Measurements from ENCODE around the gene BIRC3. TPM values are rescaled to one million over a fixed set of nuclear protein-coding genes. Genes with fewer than 3 reads are reported as not detected.

BIRC3 gene
- total RNA-seq, 1 experiment from 2014 or later: 65.4 TPM

DNA sequence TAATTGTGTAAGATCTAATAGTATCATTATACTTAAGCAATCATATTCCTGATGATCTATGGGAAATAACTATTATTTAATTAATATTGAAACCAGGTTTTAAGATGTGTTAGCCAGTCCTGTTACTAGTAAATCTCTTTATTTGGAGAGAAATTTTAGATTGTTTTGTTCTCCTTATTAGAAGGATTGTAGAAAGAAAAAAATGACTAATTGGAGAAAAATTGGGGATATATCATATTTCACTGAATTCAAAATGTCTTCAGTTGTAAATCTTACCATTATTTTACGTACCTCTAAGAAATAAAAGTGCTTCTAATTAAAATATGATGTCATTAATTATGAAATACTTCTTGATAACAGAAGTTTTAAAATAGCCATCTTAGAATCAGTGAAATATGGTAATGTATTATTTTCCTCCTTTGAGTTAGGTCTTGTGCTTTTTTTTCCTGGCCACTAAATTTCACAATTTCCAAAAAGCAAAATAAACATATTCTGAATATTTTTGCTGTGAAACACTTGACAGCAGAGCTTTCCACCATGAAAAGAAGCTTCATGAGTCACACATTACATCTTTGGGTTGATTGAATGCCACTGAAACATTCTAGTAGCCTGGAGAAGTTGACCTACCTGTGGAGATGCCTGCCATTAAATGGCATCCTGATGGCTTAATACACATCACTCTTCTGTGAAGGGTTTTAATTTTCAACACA is 6.4 kb downstream of the BIRC3 start:
- no peak overlapping the region for H3K4me3 ChIP-seq (ENCODE audit: low read depth in 2 of 2, low read length in 2 of 2)
- H3K4me1 ChIP-seq (ENCODE audit: control insufficient read depth, insufficient read depth, low read length): peaks cover 44% of the 10 kb centered on the region
- H3K9me3 ChIP-seq (ENCODE audit: control insufficient read depth, insufficient read depth, low read depth, low read length): no peaks in the 10 kb centered on the region
- DNase-seq (ENCODE audit: low read depth, low spot score) (no peak), ATAC-seq (no peak)
- in situ Hi-C loops (cut with HindIII; ENCODE audit: low pct_unique_long_range_greater_than_20kb, low sequenced_read_pairs) (loop anchor here (5.0 kb wide), 1 partner anchor 41 kb away; no protein-coding TSS in a partner anchor), intact Hi-C loops (cut with micrococcal nuclease; ENCODE audit: unreplicated experiment) (no loop called here)
- BruUV-seq (replicated peaks): no TSS peak
- CTCF ChIA-PET: interaction anchor here (0.6 kb wide), 1 partner anchor 220 kb away, joined by 3 read pairs; no protein-coding TSS in a partner anchor
- H3K36me3 ChIP-seq (ENCODE audit: control insufficient read depth, insufficient read depth, low read length): peaks cover 19% of the 10 kb centered on the region; the same call in 1 of the 2 replicates
- H3K27ac ChIP-seq (ENCODE audit: low read length): peak overlapping the region; percentile 93
- POLR2A ChIA-PET: no interaction called here
- H3K27me3 ChIP-seq (ENCODE audit: control insufficient read depth, insufficient read depth, low read length): no peaks in the 10 kb centered on the region
- TF ChIP-seq REST (IDR thresholded peaks at IDR 0.05; ENCODE audit: insufficient read depth in 1 of 2, low read depth in 2 of 2, low read length in 1 of 2) (no peak), TCF7L2 (IDR thresholded peaks at IDR 0.05; ENCODE audit: low read depth, low read length) (no peak), POLR2AphosphoS5 (IDR thresholded peaks at IDR 0.05; ENCODE audit: low read depth, low read length) (no peak), SIN3A (IDR thresholded peaks at IDR 0.05; ENCODE audit: borderline replicate concordance, insufficient read depth, low read depth, low read length) (no peak)
- TF ChIP-seq, protein P1, sequence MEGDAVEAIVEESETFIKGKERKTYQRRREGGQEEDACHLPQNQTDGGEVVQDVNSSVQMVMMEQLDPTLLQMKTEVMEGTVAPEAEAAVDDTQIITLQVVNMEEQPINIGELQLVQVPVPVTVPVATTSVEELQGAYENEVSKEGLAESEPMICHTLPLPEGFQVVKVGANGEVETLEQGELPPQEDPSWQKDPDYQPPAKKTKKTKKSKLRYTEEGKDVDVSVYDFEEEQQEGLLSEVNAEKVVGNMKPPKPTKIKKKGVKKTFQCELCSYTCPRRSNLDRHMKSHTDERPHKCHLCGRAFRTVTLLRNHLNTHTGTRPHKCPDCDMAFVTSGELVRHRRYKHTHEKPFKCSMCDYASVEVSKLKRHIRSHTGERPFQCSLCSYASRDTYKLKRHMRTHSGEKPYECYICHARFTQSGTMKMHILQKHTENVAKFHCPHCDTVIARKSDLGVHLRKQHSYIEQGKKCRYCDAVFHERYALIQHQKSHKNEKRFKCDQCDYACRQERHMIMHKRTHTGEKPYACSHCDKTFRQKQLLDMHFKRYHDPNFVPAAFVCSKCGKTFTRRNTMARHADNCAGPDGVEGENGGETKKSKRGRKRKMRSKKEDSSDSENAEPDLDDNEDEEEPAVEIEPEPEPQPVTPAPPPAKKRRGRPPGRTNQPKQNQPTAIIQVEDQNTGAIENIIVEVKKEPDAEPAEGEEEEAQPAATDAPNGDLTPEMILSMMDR (IDR thresholded peaks at IDR 0.05): no peak

DNA sequence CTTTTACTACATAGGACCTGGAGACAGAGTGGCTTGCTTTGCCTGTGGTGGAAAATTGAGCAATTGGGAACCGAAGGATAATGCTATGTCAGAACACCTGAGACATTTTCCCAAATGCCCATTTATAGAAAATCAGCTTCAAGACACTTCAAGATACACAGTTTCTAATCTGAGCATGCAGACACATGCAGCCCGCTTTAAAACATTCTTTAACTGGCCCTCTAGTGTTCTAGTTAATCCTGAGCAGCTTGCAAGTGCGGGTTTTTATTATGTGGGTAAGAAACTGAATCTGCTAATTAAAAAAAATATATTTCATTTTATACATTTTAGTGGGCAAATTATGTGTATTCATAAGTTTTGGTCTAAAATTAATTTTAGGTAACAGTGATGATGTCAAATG is 7.8 kb downstream of the BIRC3 start:
- ChIA-PET POLR2A (no interaction called here), CTCF (interaction anchor here (0.6 to 1.1 kb wide), 2 partner anchors 36 to 288 kb away, joined by 3 read pairs; no protein-coding TSS in a partner anchor)
- peaks cover 44% of the 10 kb centered on the region for H3K4me1 ChIP-seq (ENCODE audit: control insufficient read depth, insufficient read depth, low read length)
- no peaks in the 10 kb centered on the region for H3K27me3 ChIP-seq (ENCODE audit: control insufficient read depth, insufficient read depth, low read length)
- H3K4me3 ChIP-seq (ENCODE audit: low read depth in 2 of 2, low read length in 2 of 2): peak overlapping the region in 1 of 2 experiments; percentile 26; a peak in 1 of 4 replicates
- in situ Hi-C loops (cut with HindIII; ENCODE audit: low pct_unique_long_range_greater_than_20kb, low sequenced_read_pairs) (no loop called here), intact Hi-C loops (cut with micrococcal nuclease; ENCODE audit: unreplicated experiment) (no loop called here)
- DNase-seq (ENCODE audit: low read depth, low spot score): no peak
- TF ChIP-seq, protein P1 (IDR thresholded peaks at IDR 0.05): peak; percentile 53
- no peak for TF ChIP-seq REST (IDR thresholded peaks at IDR 0.05; ENCODE audit: insufficient read depth in 1 of 2, low read depth in 2 of 2, low read length in 1 of 2)
- no TSS peak for BruUV-seq (replicated peaks)
- no peaks in the 10 kb centered on the region for H3K9me3 ChIP-seq (ENCODE audit: control insufficient read depth, insufficient read depth, low read depth, low read length)
- peak overlapping the region; percentile 93 for H3K27ac ChIP-seq (ENCODE audit: low read length)
- peaks cover 27% of the 10 kb centered on the region for H3K36me3 ChIP-seq (ENCODE audit: control insufficient read depth, insufficient read depth, low read length)
- ATAC-seq: peak; percentile 36; the same call in 1 of the 2 replicates
